Measurements from ENCODE around the gene VAMP2. TPM values are rescaled to one million over a fixed set of nuclear protein-coding genes. Genes with fewer than 3 reads are reported as not detected.
A peak's percentile ranks its signal among the peaks of the same experiment; 100 is the strongest.

The VAMP2 gene
- total and polyA plus RNA-seq, 9 of the 15 experiments (the other 6 are each of a cell fraction or from before 2014, with no cell fraction given), result 2.3 to 31.8 (median 6.0) TPM

GRCh38 chr17:8138672-8139371, 23.9 kb downstream of the VAMP2 start (continued):
- TF ChIP-seq, protein P1, sequence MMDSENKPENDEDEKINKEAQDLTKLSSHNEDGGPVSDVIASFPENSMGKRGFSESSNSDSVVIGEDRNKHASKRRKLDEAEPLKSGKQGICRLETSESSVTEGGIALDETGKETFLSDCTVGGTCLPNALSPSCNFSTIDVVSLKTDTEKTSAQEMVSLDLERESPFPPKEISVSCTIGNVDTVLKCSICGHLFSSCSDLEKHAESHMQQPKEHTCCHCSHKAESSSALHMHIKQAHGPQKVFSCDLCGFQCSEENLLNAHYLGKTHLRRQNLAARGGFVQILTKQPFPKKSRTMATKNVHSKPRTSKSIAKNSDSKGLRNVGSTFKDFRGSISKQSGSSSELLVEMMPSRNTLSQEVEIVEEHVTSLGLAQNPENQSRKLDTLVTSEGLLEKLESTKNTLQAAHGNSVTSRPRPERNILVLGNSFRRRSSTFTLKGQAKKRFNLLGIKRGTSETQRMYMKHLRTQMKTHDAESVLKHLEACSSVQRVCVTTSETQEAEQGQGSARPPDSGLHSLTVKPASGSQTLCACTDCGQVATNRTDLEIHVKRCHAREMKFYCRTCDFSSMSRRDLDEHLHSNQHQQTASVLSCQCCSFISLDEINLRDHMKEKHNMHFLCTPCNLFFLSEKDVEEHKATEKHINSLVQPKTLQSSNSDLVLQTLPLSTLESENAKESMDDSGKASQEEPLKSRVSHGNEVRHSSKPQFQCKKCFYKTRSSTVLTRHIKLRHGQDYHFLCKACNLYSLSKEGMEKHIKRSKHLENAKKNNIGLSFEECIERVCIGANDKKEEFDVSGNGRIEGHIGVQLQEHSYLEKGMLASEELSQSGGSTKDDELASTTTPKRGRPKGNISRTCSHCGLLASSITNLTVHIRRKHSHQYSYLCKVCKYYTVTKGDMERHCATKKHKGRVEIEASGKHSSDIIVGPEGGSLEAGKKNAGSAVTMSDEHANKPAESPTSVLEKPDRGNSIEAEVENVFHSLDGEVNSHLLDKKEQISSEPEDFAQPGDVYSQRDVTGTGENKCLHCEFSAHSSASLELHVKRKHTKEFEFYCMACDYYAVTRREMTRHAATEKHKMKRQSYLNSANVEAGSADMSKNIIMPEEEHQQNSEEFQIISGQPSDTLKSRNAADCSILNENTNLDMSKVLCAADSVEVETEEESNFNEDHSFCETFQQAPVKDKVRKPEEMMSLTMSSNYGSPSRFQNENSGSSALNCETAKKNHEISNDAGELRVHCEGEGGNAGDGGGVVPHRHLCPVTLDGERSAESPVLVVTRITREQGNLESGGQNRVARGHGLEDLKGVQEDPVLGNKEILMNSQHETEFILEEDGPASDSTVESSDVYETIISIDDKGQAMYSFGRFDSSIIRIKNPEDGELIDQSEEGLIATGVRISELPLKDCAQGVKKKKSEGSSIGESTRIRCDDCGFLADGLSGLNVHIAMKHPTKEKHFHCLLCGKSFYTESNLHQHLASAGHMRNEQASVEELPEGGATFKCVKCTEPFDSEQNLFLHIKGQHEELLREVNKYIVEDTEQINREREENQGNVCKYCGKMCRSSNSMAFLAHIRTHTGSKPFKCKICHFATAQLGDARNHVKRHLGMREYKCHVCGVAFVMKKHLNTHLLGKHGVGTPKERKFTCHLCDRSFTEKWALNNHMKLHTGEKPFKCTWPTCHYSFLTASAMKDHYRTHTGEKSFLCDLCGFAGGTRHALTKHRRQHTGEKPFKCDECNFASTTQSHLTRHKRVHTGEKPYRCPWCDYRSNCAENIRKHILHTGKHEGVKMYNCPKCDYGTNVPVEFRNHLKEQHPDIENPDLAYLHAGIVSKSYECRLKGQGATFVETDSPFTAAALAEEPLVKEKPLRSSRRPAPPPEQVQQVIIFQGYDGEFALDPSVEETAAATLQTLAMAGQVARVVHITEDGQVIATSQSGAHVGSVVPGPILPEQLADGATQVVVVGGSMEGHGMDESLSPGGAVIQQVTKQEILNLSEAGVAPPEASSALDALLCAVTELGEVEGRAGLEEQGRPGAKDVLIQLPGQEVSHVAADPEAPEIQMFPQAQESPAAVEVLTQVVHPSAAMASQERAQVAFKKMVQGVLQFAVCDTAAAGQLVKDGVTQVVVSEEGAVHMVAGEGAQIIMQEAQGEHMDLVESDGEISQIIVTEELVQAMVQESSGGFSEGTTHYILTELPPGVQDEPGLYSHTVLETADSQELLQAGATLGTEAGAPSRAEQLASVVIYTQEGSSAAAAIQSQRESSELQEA (IDR thresholded peaks at IDR 0.05; ENCODE audit: low read depth), result 0 out of 2 replicates have a peak, but pooled peaks have one; percentile 39
- TF ChIP-seq ZNF644 (tag; IDR thresholded peaks at IDR 0.05; ENCODE audit: low read depth) (no peak), KLF16 (IDR thresholded peaks at IDR 0.05) (peak; percentile 98), ZNF224 (CRISPR knock-in tag; IDR thresholded peaks at IDR 0.05) (no peak), PHF21A (IDR thresholded peaks at IDR 0.05; ENCODE audit: borderline replicate concordance, low read depth) (peak; percentile 23; the same call in 1 of the 2 replicates), FOXM1 (IDR thresholded peaks at IDR 0.05; ENCODE audit: low read depth) (no peak), FOXM1 (CRISPR knock-in tag; IDR thresholded peaks at IDR 0.05; ENCODE audit: low read depth) (no peak), GMEB1 (CRISPR knock-in tag; IDR thresholded peaks at IDR 0.05) (peak; percentile 57), MCM3 (IDR thresholded peaks at IDR 0.05) (no peak), IFI16 (CRISPR knock-in tag; IDR thresholded peaks at IDR 0.05) (no peak)
- TF ChIP-seq, protein P2, sequence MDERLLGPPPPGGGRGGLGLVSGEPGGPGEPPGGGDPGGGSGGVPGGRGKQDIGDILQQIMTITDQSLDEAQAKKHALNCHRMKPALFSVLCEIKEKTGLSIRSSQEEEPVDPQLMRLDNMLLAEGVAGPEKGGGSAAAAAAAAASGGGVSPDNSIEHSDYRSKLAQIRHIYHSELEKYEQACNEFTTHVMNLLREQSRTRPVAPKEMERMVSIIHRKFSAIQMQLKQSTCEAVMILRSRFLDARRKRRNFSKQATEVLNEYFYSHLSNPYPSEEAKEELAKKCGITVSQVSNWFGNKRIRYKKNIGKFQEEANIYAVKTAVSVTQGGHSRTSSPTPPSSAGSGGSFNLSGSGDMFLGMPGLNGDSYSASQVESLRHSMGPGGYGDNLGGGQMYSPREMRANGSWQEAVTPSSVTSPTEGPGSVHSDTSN (CRISPR knock-in tag; IDR thresholded peaks at IDR 0.05; ENCODE audit: low read depth), result no peak
- TF ChIP-seq, protein P2 (tag; conservative IDR thresholded peaks at IDR 0.05; ENCODE audit: low read depth), result no peak
